Activated CD4-positive, alpha-beta memory T cell treated with anti-CD3 and anti-CD28 coated beads, Interleukin-2, amount 10 ng/mL, durations not matched to agents 7 days and 5 days (primary cell): ENCODE measurements around the gene EHBP1L1. TPM values are rescaled to one million over a fixed set of nuclear protein-coding genes. Genes with fewer than 3 reads are reported as not detected.

ENCODE experiments used
- CTCF ChIA-PET: fragments of 350-600 bp; sonication (Branson Sonifier 250); formaldehyde crosslinking; loops from one replicate; lab custom pipeline; 2021; ENCODE audit warnings: antibody characterized with exemption, inconsistent platforms; lab: Charles Lee
- POLR2A ChIA-PET: fragments of 350-600 bp; sonication (Branson Sonifier 250); formaldehyde crosslinking; loops from one replicate; lab custom pipeline; 2021; ENCODE audit warnings: antibody characterized with exemption; lab: Charles Lee
- DNase-seq: peaks from one replicate; pipeline ENCODE4 v3.0.0-alpha.2; 2020
- H3K27ac Mint-ChIP-seq: one replicate; pipeline ENCODE4 v1.8.0; 2021; ENCODE audit warnings: mild to moderate bottlenecking, mixed read lengths
- H3K27me3 Mint-ChIP-seq: one replicate; pipeline ENCODE4 v1.8.0; 2021; ENCODE audit warnings: mixed read lengths
- H3K36me3 Mint-ChIP-seq: one replicate; pipeline ENCODE4 v1.8.0; 2021; ENCODE audit warnings: low read depth, mixed read lengths
- H3K4me1 Mint-ChIP-seq: one replicate; pipeline ENCODE4 v1.8.0; 2021; ENCODE audit warnings: mixed read lengths
- H3K4me3 Mint-ChIP-seq: one replicate; pipeline ENCODE4 v1.8.0; 2021; ENCODE audit warnings: mild to moderate bottlenecking, mixed read lengths
- H3K9me3 Mint-ChIP-seq: one replicate; pipeline ENCODE4 v1.8.0; 2021; ENCODE audit warnings: mixed read lengths
- total RNA-seq, 2 experiments: library from RNA; stranded (reverse); gene quantifications; one replicate each; pipeline ENCODE4 v1.2.3, GENCODE V29; 2021

EHBP1L1 gene
- total RNA-seq, 2 experiments from 2014 or later = 118 to 119 TPM

- Mint-ChIP-seq H3K27ac (peak overlapping the region; percentile 97), H3K27me3 (no peaks in the 10 kb centered on the region), H3K4me1 (peaks cover 55% of the 10 kb centered on the region), H3K4me3 (peak overlapping the region; percentile 47), H3K9me3 (no peaks in the 10 kb centered on the region), H3K36me3 (peaks cover 17% of the 10 kb centered on the region)
- CTCF ChIA-PET = interaction anchor here (0.6 to 3.7 kb wide), 8 partner anchors 9 to 148 kb away, joined by 3 to 33 read pairs (median 7); no protein-coding TSS in a partner anchor
- peak; percentile 53 for DNase-seq
- POLR2A ChIA-PET = interaction anchor here (0.6 to 2.9 kb wide), 23 partner anchors 9 to 444 kb away, joined by 3 to 29 read pairs (median 4); partner anchors contain the start of genes EHBP1L1, FAU, MALAT1 and MRPL49
Observed at GRCh38 chr11:65565624-65566453, 10.0 kb upstream of the EHBP1L1 start.

GRCh38 chr11:65569164-65569972 lies 6.5 kb upstream of the EHBP1L1 start:
- ChIA-PET POLR2A (interaction anchor here (0.9 to 5.5 kb wide), 17 partner anchors 9 to 290 kb away, joined by 3 to 65 read pairs (median 9); partner anchors contain the start of genes LTBP3, MALAT1, MAP3K11 and PCNX3), CTCF (interaction anchor here (0.9 to 5.7 kb wide), 6 partner anchors 9 to 45 kb away, joined by 3 to 88 read pairs (median 26); partner anchors contain the start of genes MAP3K11 and PCNX3)
- peak overlapping the region; percentile 100 for H3K4me3 Mint-ChIP-seq
- H3K4me1 Mint-ChIP-seq = peaks cover 73% of the 10 kb centered on the region
- H3K9me3 Mint-ChIP-seq = no peaks in the 10 kb centered on the region
- no peak for DNase-seq
- H3K36me3 Mint-ChIP-seq = peaks cover 29% of the 10 kb centered on the region
- H3K27me3 Mint-ChIP-seq = no peaks in the 10 kb centered on the region
- H3K27ac Mint-ChIP-seq = peak overlapping the region; percentile 99

- ChIA-PET CTCF (interaction anchor here (0.9 to 5.7 kb wide), 9 partner anchors 10 to 290 kb away, joined by 3 to 88 read pairs (median 14); partner anchors contain the start of genes DPF2, MAP3K11, MUS81 and PCNX3), POLR2A (interaction anchor here (0.6 to 5.5 kb wide), 25 partner anchors 10 to 319 kb away, joined by 3 to 65 read pairs (median 3); partner anchors contain the start of genes KCNK7, LTBP3, MALAT1 and MAP3K11)
- H3K9me3 Mint-ChIP-seq = no peaks in the 10 kb centered on the region
- peak; percentile 99 for DNase-seq
- peaks cover 33% of the 10 kb centered on the region for H3K36me3 Mint-ChIP-seq
- peak within 1 kb of the TSS; percentile 99 for H3K27ac Mint-ChIP-seq
- H3K4me3 Mint-ChIP-seq = peak within 1 kb of the TSS; percentile 100
- H3K4me1 Mint-ChIP-seq = peaks cover 71% of the 10 kb centered on the region
- no peaks in the 10 kb centered on the region for H3K27me3 Mint-ChIP-seq
Observed at GRCh38 chr11:65569973-65570918, 5.6 kb upstream of the EHBP1L1 start, which contains the start of gene ZNRD2. TSS of gene ZNRD2 (plus strand) at chr11:65570477. CDS start at chr11:65570492, 15 bp downstream.

GRCh38 chr11:65571420-65571819 lies 4.4 kb upstream of the EHBP1L1 start:
- ChIA-PET CTCF (interaction anchor here (0.7 to 5.7 kb wide), 13 partner anchors 10 to 288 kb away, joined by 3 to 88 read pairs (median 7); partner anchors contain the start of genes DPF2, MAP3K11, MUS81 and PCNX3), POLR2A (interaction anchor here (0.7 to 5.5 kb wide), 18 partner anchors 11 to 454 kb away, joined by 3 to 65 read pairs (median 6); partner anchors contain the start of genes KCNK7, LTBP3, MALAT1 and MAP3K11)
- Mint-ChIP-seq H3K27me3 (no peaks in the 10 kb centered on the region), H3K4me1 (peaks cover 62% of the 10 kb centered on the region), H3K9me3 (no peaks in the 10 kb centered on the region), H3K4me3 (peak overlapping the region; percentile 100), H3K27ac (peak overlapping the region; percentile 87), H3K36me3 (peaks cover 33% of the 10 kb centered on the region)
- DNase-seq = no peak

- peaks cover 56% of the 10 kb centered on the region for H3K4me1 Mint-ChIP-seq
- H3K36me3 Mint-ChIP-seq = peaks cover 33% of the 10 kb centered on the region
- H3K27ac Mint-ChIP-seq = peak overlapping the region; percentile 87
- H3K4me3 Mint-ChIP-seq = peak overlapping the region; percentile 100
- no peaks in the 10 kb centered on the region for H3K27me3 Mint-ChIP-seq
- no peak for DNase-seq
- POLR2A ChIA-PET = interaction anchor here (0.7 to 5.5 kb wide), 21 partner anchors 12 to 454 kb away, joined by 3 to 65 read pairs (median 5); partner anchors contain the start of genes KCNK7, LTBP3, MALAT1 and MAP3K11
- CTCF ChIA-PET = interaction anchor here (1.0 to 5.7 kb wide), 14 partner anchors 11 to 319 kb away, joined by 3 to 88 read pairs (median 6); partner anchors contain the start of genes CCDC85B, LTBP3, MAP3K11 and MUS81
- H3K9me3 Mint-ChIP-seq = no peaks in the 10 kb centered on the region
Observed at GRCh38 chr11:65571940-65572339, 3.9 kb upstream of the EHBP1L1 start.

- CTCF ChIA-PET = interaction anchor here (0.7 to 5.7 kb wide), 16 partner anchors 8 to 318 kb away, joined by 3 to 88 read pairs (median 4); partner anchors contain the start of genes CCDC85B, LTBP3, MAP3K11 and PCNX3
- Mint-ChIP-seq H3K36me3 (peaks cover 33% of the 10 kb centered on the region), H3K27me3 (no peaks in the 10 kb centered on the region), H3K4me3 (peak within 1 kb of the TSS; percentile 100), H3K27ac (peak within 1 kb of the TSS; percentile 88), H3K9me3 (no peaks in the 10 kb centered on the region), H3K4me1 (peaks cover 55% of the 10 kb centered on the region)
- POLR2A ChIA-PET = interaction anchor here (0.7 to 5.5 kb wide), 24 partner anchors 10 to 455 kb away, joined by 3 to 65 read pairs (median 5); partner anchors contain the start of genes KCNK7, LTBP3, MALAT1 and MAP3K11
- DNase-seq = peak; percentile 93
Observed at GRCh38 chr11:65572356-65573051, 3.3 kb upstream of the EHBP1L1 start, which contains the start of gene FAM89B. TSS of gene FAM89B (plus strand) at chr11:65572538. CDS start at chr11:65572670, 132 bp downstream.

- peaks cover 33% of the 10 kb centered on the region for H3K36me3 Mint-ChIP-seq
- ChIA-PET POLR2A (interaction anchor here (1.0 to 5.5 kb wide), 16 partner anchors 9 to 312 kb away, joined by 3 to 65 read pairs (median 6); partner anchors contain the start of genes LTBP3, MALAT1, MAP3K11 and NEAT1), CTCF (interaction anchor here (0.7 to 5.7 kb wide), 12 partner anchors 9 to 286 kb away, joined by 3 to 88 read pairs (median 4); partner anchors contain the start of genes MAP3K11 and PCNX3)
- no peaks in the 10 kb centered on the region for H3K27me3 Mint-ChIP-seq
- H3K27ac Mint-ChIP-seq = peak overlapping the region; percentile 88
- H3K4me1 Mint-ChIP-seq = peaks cover 59% of the 10 kb centered on the region
- peak; percentile 51 for DNase-seq
- H3K4me3 Mint-ChIP-seq = peak overlapping the region; percentile 86
- H3K9me3 Mint-ChIP-seq = no peaks in the 10 kb centered on the region
Observed at GRCh38 chr11:65573391-65574079, 2.3 kb upstream of the EHBP1L1 start.

GRCh38 chr11:65574109-65574810 lies 1.6 kb upstream of the EHBP1L1 start:
- peak overlapping the region; percentile 97 for H3K27ac Mint-ChIP-seq
- DNase-seq = peak; percentile 91
- H3K27me3 Mint-ChIP-seq = no peaks in the 10 kb centered on the region
- POLR2A ChIA-PET = interaction anchor here (0.9 to 5.5 kb wide), 18 partner anchors 9 to 1665 kb away, joined by 3 to 96 read pairs (median 14); partner anchors contain the start of genes KCNK7, MALAT1, MAP3K11 and NEAT1
- H3K9me3 Mint-ChIP-seq = no peaks in the 10 kb centered on the region
- CTCF ChIA-PET = interaction anchor here (0.7 to 5.7 kb wide), 9 partner anchors 9 to 79 kb away, joined by 3 to 88 read pairs (median 4); no protein-coding TSS in a partner anchor
- peaks cover 30% of the 10 kb centered on the region for H3K36me3 Mint-ChIP-seq
- H3K4me1 Mint-ChIP-seq = peaks cover 58% of the 10 kb centered on the region
- peak overlapping the region; percentile 86 for H3K4me3 Mint-ChIP-seq
